ENCODE measurements around the gene UTF1.

- TF ChIP-seq YY1 (tag by site-specific recombination; IDR thresholded peaks at IDR 0.05) (no peak), PRDM4 (tag by site-specific recombination; IDR thresholded peaks at IDR 0.05) (no peak), ZNF626 (tag by site-specific recombination; IDR thresholded peaks at IDR 0.05) (no peak), ZNF133 (tag by site-specific recombination; IDR thresholded peaks at IDR 0.05) (no peak), ZNF302 (tag by site-specific recombination; IDR thresholded peaks at IDR 0.05; ENCODE audit: low read depth) (no peak), MZF1 (tag by site-specific recombination; IDR thresholded peaks at IDR 0.05; ENCODE audit: borderline replicate concordance) (no peak), HOXA7 (CRISPR knock-in tag; IDR thresholded peaks at IDR 0.05; ENCODE audit: borderline replicate concordance) (no peak), ZNF571 (tag by site-specific recombination; IDR thresholded peaks at IDR 0.05) (no peak), ZNF239 (tag by site-specific recombination; IDR thresholded peaks at IDR 0.05) (no peak), ZNF292 (tag by site-specific recombination; IDR thresholded peaks at IDR 0.05; ENCODE audit: borderline replicate concordance, low read depth) (no peak)
- TF ChIP-seq, protein P1, sequence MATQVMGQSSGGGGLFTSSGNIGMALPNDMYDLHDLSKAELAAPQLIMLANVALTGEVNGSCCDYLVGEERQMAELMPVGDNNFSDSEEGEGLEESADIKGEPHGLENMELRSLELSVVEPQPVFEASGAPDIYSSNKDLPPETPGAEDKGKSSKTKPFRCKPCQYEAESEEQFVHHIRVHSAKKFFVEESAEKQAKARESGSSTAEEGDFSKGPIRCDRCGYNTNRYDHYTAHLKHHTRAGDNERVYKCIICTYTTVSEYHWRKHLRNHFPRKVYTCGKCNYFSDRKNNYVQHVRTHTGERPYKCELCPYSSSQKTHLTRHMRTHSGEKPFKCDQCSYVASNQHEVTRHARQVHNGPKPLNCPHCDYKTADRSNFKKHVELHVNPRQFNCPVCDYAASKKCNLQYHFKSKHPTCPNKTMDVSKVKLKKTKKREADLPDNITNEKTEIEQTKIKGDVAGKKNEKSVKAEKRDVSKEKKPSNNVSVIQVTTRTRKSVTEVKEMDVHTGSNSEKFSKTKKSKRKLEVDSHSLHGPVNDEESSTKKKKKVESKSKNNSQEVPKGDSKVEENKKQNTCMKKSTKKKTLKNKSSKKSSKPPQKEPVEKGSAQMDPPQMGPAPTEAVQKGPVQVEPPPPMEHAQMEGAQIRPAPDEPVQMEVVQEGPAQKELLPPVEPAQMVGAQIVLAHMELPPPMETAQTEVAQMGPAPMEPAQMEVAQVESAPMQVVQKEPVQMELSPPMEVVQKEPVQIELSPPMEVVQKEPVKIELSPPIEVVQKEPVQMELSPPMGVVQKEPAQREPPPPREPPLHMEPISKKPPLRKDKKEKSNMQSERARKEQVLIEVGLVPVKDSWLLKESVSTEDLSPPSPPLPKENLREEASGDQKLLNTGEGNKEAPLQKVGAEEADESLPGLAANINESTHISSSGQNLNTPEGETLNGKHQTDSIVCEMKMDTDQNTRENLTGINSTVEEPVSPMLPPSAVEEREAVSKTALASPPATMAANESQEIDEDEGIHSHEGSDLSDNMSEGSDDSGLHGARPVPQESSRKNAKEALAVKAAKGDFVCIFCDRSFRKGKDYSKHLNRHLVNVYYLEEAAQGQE (tag by site-specific recombination; IDR thresholded peaks at IDR 0.05), result no peak
- TF ChIP-seq, protein P2, sequence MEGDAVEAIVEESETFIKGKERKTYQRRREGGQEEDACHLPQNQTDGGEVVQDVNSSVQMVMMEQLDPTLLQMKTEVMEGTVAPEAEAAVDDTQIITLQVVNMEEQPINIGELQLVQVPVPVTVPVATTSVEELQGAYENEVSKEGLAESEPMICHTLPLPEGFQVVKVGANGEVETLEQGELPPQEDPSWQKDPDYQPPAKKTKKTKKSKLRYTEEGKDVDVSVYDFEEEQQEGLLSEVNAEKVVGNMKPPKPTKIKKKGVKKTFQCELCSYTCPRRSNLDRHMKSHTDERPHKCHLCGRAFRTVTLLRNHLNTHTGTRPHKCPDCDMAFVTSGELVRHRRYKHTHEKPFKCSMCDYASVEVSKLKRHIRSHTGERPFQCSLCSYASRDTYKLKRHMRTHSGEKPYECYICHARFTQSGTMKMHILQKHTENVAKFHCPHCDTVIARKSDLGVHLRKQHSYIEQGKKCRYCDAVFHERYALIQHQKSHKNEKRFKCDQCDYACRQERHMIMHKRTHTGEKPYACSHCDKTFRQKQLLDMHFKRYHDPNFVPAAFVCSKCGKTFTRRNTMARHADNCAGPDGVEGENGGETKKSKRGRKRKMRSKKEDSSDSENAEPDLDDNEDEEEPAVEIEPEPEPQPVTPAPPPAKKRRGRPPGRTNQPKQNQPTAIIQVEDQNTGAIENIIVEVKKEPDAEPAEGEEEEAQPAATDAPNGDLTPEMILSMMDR (tag by site-specific recombination; IDR thresholded peaks at IDR 0.05), result no peak
- TF ChIP-seq, protein P3, sequence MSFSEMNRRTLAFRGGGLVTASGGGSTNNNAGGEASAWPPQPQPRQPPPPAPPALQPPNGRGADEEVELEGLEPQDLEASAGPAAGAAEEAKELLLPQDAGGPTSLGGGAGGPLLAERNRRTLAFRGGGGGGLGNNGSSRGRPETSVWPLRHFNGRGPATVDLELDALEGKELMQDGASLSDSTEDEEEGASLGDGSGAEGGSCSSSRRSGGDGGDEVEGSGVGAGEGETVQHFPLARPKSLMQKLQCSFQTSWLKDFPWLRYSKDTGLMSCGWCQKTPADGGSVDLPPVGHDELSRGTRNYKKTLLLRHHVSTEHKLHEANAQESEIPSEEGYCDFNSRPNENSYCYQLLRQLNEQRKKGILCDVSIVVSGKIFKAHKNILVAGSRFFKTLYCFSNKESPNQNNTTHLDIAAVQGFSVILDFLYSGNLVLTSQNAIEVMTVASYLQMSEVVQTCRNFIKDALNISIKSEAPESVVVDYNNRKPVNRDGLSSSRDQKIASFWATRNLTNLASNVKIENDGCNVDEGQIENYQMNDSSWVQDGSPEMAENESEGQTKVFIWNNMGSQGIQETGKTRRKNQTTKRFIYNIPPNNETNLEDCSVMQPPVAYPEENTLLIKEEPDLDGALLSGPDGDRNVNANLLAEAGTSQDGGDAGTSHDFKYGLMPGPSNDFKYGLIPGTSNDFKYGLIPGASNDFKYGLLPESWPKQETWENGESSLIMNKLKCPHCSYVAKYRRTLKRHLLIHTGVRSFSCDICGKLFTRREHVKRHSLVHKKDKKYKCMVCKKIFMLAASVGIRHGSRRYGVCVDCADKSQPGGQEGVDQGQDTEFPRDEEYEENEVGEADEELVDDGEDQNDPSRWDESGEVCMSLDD (tag by site-specific recombination; IDR thresholded peaks at IDR 0.05), result no peak
Observed at GRCh38 chr10:133205146-133205545, 24.9 kb upstream of the UTF1 start.
